Adrenal gland (tissue), 5 donors: Measurements from ENCODE around the gene NBAS.

Experiments used
- POLR2A ChIP-seq, 2 donors: fragments of 450-650 bp; IDR thresholded peaks; one replicate each; pipeline ENCODE4 v1.6.1; 2017; ENCODE audit warnings: antibody characterized with exemption in 2 of 2, mild to moderate bottlenecking in 2 of 2, moderate library complexity in 1 of 2
- TF ChIP-seq, protein P1 (sequence below), 6 experiments: fragments of 450-650 bp in 4 of 6; fragments of 200-600 bp in 2 of 6; sonication (generic) in 1 of 6; IDR thresholded peaks; 1 replicate in 5 of 6; 2 replicates in 1 of 6; pipeline versions ENCODE4 v1.5.1 to v1.8.0; 2016 to 2021; ENCODE audit warnings: antibody characterized with exemption in 6 of 6, mild to moderate bottlenecking in 2 of 6, moderate library complexity in 1 of 6
- donor health status: DM: no; HTN: no; CAD: no.

DNA sequence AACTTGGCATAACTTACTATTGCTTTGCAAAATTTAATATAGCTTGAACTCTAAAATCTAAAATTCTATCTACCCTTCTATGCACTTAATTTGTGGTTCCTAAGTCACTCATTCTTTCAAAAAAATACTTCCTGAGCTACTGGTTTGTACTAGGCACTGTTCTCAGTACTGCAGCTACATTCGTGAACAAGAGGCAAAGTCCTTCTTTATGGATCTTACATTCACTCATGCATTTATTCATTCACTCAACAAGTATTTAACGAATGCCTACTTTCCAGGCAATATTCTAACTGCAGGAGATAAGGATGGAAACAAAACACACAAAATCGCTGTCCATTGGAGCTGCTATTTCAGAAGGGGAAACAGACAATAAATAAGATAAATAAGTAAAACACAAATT, 104.8 kb downstream of the NBAS start:
- TF ChIP-seq POLR2A (IDR thresholded peaks at IDR 0.05): no peak
- TF ChIP-seq, protein P1, sequence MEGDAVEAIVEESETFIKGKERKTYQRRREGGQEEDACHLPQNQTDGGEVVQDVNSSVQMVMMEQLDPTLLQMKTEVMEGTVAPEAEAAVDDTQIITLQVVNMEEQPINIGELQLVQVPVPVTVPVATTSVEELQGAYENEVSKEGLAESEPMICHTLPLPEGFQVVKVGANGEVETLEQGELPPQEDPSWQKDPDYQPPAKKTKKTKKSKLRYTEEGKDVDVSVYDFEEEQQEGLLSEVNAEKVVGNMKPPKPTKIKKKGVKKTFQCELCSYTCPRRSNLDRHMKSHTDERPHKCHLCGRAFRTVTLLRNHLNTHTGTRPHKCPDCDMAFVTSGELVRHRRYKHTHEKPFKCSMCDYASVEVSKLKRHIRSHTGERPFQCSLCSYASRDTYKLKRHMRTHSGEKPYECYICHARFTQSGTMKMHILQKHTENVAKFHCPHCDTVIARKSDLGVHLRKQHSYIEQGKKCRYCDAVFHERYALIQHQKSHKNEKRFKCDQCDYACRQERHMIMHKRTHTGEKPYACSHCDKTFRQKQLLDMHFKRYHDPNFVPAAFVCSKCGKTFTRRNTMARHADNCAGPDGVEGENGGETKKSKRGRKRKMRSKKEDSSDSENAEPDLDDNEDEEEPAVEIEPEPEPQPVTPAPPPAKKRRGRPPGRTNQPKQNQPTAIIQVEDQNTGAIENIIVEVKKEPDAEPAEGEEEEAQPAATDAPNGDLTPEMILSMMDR (IDR thresholded peaks at IDR 0.05): no peak
